GM21737 (cell line): ENCODE measurements around the gene TEDC2.
"Not testable (repeated sequence)": the region's sequence is repeated elsewhere in the genome, so short reads cannot be mapped to it uniquely, and the experiment has no call there.

Experiments used
- ATAC-seq: cut with Tn5 transposase; IDR thresholded peaks from one replicate; pipeline ENCODE4 v1.9.1; 2021; ENCODE audit warnings: mild to moderate bottlenecking, moderate library complexity; ENCODE audit not compliant: unreplicated experiment

The TEDC2 gene

GRCh38 chr16:2437032-2437790 lies 22.7 kb upstream of the TEDC2 start:
- ATAC-seq, result no peak

GRCh38 chr16:2438121-2438520 lies 21.8 kb upstream of the TEDC2 start:
- no peak for ATAC-seq

DNA sequence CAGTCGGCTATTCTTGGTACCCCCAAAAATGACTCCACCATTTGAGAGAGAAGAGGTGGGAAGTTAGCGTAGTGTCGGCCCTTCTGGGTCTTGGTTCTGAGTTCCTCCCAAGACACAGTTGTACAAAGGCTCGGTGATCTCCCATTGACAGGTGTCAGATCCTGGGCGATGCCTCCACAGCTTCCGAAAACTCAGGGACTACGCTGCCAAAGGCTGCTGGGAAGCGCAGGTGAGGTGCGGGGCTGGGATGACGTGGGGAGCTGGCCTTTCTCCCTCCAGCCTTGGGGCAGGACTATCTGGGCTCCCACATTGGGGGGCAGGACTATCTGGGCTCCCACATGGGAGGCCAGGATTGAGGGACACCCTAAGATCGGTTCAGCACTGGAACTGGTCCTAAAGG lies 20.3 kb upstream of the TEDC2 start:
- ATAC-seq, result no peak

DNA sequence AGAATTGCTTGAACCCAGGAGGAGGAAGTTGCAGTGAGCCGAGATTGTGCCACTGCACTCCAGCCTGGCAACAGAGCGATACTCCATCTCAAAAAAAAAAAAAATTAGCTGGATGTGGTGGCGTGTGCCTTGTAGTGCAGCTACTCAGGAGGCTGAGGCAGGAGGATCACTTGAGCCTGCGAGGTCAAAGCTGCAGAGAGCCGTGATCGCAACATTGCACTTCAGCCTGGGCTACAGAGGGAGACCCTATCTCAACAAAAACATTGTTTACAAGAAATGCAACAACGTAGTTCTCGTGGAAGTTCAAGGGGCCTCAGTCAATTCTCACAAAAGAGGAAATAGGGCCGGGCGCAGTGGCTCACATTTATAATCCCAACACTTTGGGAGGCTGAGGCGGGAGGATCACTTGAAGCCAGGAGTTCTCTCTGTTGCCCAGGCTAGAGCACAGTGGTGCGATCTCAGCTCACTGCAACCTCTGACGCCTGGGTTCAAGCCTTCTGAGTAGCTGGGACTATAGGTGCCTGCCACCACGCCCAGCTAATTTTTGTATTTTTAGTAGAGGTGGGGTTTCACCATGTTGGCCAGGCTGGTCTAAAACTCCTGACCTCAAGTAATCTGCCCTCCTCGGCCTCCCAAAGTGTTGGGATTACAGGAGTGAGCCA lies 18.6 kb upstream of the TEDC2 start:
- ATAC-seq, result not testable (repeated sequence)

DNA sequence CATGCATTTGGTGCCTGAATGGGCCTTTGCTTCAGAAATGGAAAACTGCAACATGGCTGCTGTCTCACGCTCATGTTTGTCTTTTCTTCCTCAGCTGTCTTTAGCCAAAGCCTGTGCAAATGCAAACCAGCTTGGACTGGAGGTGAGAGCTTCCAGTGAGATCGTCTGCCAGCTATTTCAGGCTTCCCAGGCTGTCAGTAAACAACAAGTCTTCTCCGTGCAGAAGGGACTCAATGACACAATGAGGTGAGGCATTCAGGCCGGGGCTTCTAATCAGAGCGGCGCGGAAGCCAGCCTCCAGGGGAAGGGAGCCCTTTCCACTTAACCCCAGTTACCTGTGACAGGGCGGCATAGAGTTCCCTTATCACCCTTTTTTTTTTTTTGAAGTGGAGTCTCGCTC lies 16.4 kb upstream of the TEDC2 start:
- ATAC-seq, result no peak

- no peak for ATAC-seq
Observed at GRCh38 chr16:2447920-2448583, 11.9 kb upstream of the TEDC2 start.

DNA sequence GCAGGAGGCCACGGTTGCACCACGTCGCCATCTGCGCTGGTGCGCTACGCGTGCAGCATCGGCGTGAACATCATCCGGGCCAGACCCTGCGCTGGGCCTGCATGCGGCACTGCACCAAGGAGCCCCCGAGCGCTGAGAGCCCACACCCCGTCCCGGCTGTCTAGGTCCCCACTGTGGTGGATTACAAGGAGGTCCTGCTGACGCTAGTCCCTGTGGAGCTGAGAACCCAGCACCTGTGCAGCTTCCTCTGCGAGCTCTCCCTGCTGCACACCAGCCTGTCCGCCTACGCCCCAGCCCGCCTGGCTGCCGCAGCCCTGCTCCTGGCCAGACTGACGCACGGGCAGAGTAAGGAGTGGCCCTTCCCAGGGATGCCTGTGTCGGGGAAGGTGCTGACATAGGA lies 10.8 kb upstream of the TEDC2 start:
- no peak for ATAC-seq

DNA sequence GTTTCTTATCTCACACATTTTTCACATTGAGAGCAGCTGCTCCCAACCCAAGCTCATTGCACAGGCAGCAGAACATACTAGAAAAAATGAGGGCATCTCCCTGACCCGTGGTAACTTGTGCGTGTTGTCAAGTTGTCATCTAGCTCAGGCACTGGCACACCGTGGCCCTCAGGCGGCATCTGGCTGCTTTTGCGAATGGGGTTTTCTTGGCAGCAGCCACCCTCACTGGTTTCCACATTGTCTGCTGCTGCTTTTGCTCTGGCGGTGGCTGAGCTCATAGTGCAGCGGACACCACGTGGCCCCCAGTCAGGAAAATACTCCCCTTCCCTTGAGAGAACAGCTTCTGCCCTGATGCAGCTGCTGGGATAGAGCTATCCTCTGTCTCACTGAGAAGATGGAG lies 9.4 kb upstream of the TEDC2 start:
- no peak for ATAC-seq

DNA sequence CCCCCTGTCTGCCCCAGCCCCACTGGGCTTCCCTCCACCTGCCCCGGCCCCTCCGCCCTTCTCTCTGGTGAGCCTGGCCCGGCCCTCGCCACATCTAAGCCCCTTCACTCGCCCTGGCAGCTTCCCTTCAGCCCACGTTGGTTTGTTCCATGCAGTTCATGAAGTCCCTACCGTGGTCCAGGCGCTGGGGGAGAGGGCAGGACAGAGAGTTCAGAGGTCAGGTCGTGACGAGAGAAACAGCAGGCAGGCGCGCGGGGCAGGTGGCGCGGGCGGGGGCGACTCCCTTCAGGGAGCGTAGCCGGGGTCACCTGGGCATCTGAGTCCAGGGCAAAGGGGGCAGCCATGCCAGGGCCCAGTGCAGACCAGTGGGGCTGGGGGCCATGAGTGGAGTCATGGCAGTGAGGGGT lies 8.9 kb upstream of the TEDC2 start:
- no peak for ATAC-seq

DNA sequence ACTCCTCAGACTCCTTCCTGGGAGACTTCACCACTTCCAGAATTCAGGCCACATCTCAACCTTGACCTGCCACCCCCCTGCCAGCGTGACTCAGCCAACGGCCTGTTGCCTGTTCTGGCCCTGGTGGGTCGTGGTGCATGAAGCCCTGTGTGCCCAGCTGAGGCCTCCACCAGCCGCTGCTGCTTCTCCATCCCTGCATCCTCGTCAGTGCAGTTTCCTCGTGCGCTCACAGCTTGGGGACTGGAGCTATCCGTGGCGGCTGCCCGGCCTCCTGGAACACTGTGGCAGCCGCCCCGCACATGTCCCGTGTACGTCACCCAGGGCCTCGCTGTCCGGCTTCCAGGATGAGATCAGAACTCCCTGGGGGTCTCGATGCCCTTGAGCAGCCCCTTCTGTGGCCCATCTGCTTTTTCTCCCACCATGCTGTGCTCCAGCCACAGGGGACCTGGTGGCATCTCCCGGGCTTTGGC lies 8.0 kb upstream of the TEDC2 start:
- ATAC-seq, result no peak

DNA sequence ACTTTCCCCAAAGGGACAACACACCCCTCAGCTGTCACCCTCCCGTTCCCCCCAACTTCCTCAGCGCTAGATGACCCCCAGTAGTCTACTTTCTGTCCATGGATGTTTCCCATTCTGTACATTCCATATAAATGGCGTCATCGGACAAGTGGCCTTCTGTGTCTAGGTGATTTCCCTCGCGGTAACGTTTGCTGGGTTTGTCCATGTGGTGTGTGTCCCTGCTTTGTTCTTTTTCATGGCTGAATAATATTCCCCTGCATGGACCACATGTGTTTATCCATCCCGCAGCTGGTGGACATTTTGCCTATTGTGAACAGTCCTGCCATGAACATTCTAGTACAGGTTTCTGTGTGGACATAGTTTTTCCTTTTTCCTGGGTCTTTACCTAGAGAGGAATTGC lies 7.3 kb upstream of the TEDC2 start:
- no peak for ATAC-seq

DNA sequence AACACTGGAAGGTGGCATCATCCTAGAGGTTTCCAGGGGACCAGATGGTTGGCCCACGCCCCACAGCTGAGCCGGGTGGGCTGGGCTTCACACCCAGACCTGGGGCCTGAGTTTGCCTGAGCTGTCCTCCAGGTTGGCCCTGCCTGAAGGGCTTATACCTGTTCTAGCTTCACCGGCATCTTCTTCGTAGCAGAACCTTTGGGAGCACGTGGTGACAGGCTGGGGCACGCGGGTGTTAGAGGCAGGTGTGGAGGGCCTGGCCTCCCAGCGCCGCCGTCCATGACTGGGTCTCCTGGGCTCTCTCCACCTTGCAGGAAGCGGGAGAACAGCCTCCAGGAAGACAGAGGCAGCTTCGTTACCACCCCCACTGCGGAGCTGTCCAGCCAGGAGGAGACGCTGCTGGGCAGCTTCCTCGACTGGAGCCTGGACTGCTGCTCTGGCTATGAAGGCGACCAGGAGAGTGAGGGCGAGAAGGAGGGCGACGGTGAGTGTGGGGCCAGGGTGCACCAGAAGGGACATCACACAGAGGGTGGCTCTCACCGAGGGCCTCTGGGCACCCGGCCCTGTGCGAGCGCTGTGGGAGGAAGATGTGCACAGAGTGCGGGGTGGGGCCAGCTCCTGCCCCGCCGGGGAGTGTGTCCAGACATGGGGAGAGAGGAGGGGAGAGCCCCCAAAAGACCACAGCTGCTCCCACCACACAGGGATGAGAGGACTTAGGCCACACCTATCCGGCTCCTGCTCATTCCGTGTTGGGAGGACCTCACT lies 4.6 kb upstream of the TEDC2 start:
- no peak for ATAC-seq

- no peak for ATAC-seq
Observed at GRCh38 chr16:2456551-2457153, 3.3 kb upstream of the TEDC2 start.

DNA sequence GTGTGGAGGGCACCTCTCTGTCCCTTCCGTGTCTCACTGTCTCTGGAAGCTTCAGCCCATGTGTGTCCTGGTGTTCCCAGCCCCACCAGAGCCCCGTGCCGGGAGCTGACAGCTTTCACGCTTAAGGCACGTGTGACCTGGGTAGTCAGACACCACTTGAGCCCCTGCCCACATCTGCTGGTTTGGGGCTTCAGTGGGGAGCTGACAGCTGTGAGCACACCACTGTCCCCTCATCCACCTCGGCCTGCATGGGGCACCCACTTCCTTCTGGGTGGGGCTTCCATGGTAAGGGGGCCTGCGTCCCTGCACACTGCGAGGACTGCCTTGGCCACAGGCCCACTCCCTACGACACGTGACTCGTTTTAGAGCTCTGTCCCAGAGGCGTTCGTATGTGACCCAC lies 2.6 kb upstream of the TEDC2 start:
- ATAC-seq, result no peak

GRCh38 chr16:2457946-2458345 lies 2.0 kb upstream of the TEDC2 start:
- no peak for ATAC-seq

DNA sequence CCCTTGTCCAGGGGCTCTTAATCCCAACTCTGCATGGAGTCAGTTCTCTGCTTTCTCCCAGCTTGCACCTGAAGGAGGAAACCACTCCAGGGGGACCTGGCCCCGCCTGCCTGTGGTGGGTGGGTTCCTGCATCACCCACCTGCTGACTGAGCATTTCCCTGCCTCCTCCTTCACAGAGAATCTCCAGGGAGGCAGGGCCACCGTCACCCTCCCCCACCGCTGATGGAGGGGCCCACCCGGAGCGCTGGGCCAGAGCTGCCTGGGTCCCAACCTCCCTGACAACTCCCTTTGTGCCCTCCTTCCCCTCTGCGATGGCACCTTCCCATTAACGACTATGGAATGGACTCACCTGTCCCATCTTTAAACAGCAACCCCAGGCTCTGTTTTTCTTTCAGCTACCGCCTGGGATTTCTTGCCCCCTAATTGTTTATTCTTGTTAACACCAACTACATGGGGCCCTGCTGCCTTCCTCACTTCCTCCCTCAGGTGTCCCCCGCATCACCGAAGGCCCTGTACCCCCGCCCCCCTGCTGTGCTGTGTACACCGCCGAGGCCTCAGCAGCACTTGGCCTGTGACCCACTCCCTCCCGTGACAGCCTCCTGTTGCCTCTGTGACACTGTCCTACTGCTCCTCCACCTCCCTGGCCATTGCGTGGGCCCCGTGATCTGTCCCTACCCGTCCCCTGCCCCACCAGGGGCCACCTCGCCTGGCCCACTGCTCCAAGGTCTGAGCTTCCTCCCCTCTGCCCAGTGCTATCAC lies 842 bp upstream of the TEDC2 start:
- no peak for ATAC-seq

GRCh38 chr16:2460391-2460713 lies 443 bp downstream of the TEDC2 start:
- no peak for ATAC-seq

- ATAC-seq, result no peak
Observed at GRCh38 chr16:2460916-2461315, 1.0 kb downstream of the TEDC2 start.

DNA sequence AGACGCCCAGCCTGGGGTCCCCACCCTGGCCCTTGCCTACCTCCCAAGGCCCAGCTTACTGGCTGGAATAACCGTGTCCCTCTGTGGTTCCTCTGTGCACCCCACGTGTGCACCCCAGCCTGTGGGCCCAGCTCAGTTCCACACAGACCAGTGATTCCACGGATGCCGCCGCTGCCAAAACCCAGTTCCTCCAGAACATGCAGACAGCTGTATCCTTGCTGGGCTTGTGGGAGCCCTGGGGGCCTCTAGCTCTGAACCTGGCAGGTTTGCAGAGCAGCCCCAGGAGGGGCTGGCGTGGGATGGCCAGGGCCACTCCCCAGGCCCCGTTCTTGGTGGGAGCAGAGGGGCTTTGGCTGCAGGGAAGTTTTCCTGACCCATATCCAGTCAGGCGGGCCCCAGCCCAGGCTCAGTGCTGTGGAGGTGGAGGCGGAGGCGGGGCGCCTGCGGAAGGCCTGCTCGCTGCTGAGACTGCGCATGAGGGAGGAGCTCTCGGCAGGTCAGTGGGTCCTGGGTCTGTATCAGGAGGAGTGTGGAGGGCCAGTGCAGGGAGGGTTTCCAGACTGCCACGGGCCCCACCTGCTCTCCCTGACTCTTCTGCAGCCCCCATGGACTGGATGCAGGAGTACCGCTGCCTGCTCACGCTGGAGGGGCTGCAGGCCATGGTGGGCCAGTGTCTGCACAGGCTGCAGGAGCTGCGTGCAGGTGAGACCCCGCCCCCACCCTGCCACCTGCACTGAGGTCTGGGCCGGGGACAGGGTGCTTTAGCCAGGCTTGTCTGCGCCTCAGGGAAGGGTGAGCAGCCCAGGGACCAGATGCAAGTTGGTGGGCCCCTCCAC lies 2.3 kb downstream of the TEDC2 start:
- no peak for ATAC-seq
